ENCODE measurements around the gene CCNJ. TPM values are rescaled to one million over a fixed set of nuclear protein-coding genes. Genes with fewer than 3 reads are reported as not detected.
A peak's percentile ranks its signal among the peaks of the same experiment; 100 is the strongest.

Gene CCNJ
- total and polyA plus RNA-seq, 12 donors = 3.4 to 10.7 (median 5.7) TPM

- 89 to 96% (median 92%) methylated on average over 2 of the region's 2 CpGs for WGBS, 4 donors
- no peaks in the 10 kb centered on the region for H3K4me1 ChIP-seq (replicated peaks in 1 of 2)
- H3K27me3 ChIP-seq = no peaks in the 10 kb centered on the region
- H3K27ac ChIP-seq = no peak overlapping the region
- H3K9me3 ChIP-seq (replicated peaks in 1 of 3) = no peaks in the 10 kb centered on the region
- H3K4me3 ChIP-seq = no peak overlapping the region
- no peaks in the 10 kb centered on the region for H3K36me3 ChIP-seq (replicated peaks in 1 of 2)
- no peak for DNase-seq
- intact Hi-C loops (cut with DNase I) = loop anchor here in 1 of 2 donors (5.0 kb wide), 1 partner anchor 278 kb away; no protein-coding TSS in a partner anchor
- TF ChIP-seq CTCF (IDR thresholded peaks at IDR 0.05) = no peak
- TF ChIP-seq POLR2A (IDR thresholded peaks at IDR 0.05) = no peak
These were observed 28.8 kb upstream of the CCNJ start for GRCh38 chr10:96014473-96015102.

- H3K27me3 ChIP-seq = no peaks in the 10 kb centered on the region
- no peaks in the 10 kb centered on the region for H3K9me3 ChIP-seq (replicated peaks in 1 of 3)
- H3K27ac ChIP-seq = no peak overlapping the region
- TF ChIP-seq POLR2A (IDR thresholded peaks at IDR 0.05) (no peak), CTCF (IDR thresholded peaks at IDR 0.05) (peak; percentile 55 to 80 (median 70))
- peak in 5 of 7 donors; percentile 18 to 55 (median 31) for DNase-seq
- H3K4me1 ChIP-seq (replicated peaks in 1 of 2) = no peaks in the 10 kb centered on the region
- intact Hi-C loops (cut with DNase I) = loop anchor here in 1 of 2 donors (5.0 kb wide), 1 partner anchor 275 kb away; no protein-coding TSS in a partner anchor
- no peak overlapping the region for H3K4me3 ChIP-seq
- no peaks in the 10 kb centered on the region for H3K36me3 ChIP-seq (replicated peaks in 1 of 2)
- 16 to 20% (median 18%) methylated on average over 5 of the region's 5 CpGs for WGBS, 4 donors
These were observed 26.1 kb upstream of the CCNJ start for GRCh38 chr10:96017191-96017687.

- no peak overlapping the region for H3K4me3 ChIP-seq
- 73 to 100% (median 83%) methylated on average over 1 of the region's 1 CpG for WGBS, 4 donors
- no peak for DNase-seq
- no peaks in the 10 kb centered on the region for H3K4me1 ChIP-seq (replicated peaks in 1 of 2)
- no peaks in the 10 kb centered on the region for H3K9me3 ChIP-seq (replicated peaks in 1 of 3)
- TF ChIP-seq CTCF (IDR thresholded peaks at IDR 0.05) (no peak), POLR2A (IDR thresholded peaks at IDR 0.05) (no peak)
- no peaks in the 10 kb centered on the region for H3K27me3 ChIP-seq
- H3K27ac ChIP-seq = no peak overlapping the region
- intact Hi-C loops (cut with DNase I) = no loop called here
- H3K36me3 ChIP-seq (replicated peaks in 1 of 2) = no peaks in the 10 kb centered on the region
These were observed 22.1 kb upstream of the CCNJ start for GRCh38 chr10:96021332-96021731.

- Histone ChIP-seq H3K36me3 (replicated peaks in 1 of 2) (no peaks in the 10 kb centered on the region), H3K4me3 (no peak overlapping the region), H3K27me3 (no peaks in the 10 kb centered on the region), H3K9me3 (replicated peaks in 1 of 3) (no peaks in the 10 kb centered on the region), H3K4me1 (replicated peaks in 1 of 2) (no peaks in the 10 kb centered on the region), H3K27ac (no peak overlapping the region)
- intact Hi-C loops (cut with DNase I) = no loop called here
- no peak for TF ChIP-seq CTCF (IDR thresholded peaks at IDR 0.05)
- TF ChIP-seq POLR2A (IDR thresholded peaks at IDR 0.05) = no peak
- DNase-seq = no peak
- 84 to 94% (median 86%) methylated on average over 2 of the region's 2 CpGs for WGBS, 4 donors
These were observed 20.6 kb upstream of the CCNJ start for GRCh38 chr10:96022739-96023138.

Data from adrenal gland (tissue), 12 donors.